ENCODE measurements around the gene LPP.
"Not testable (repeated sequence)": the region's sequence is repeated elsewhere in the genome, so short reads cannot be mapped to it uniquely, and the experiment has no call there.

The LPP gene

DNA sequence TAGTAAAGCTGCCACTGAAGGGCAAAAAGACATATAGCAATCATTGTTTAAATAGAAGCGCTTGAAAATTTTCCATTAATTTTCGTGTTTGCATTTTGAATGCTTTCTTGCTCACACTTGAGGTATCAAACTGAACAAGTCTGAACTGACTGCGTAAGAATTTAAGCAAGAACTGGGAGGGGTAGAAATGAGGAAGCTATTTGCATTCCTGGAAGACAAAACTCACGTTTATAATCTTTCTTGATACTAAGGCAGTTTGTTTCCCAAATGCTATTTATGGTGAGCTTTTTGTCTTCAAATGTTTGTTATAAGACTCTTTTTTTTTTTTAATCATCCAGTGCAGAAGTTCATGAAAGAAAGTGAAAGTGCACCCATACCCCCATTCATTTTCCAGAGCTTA, 518.0 kb downstream of the LPP start:
- DNase-seq, result no peak

DNA sequence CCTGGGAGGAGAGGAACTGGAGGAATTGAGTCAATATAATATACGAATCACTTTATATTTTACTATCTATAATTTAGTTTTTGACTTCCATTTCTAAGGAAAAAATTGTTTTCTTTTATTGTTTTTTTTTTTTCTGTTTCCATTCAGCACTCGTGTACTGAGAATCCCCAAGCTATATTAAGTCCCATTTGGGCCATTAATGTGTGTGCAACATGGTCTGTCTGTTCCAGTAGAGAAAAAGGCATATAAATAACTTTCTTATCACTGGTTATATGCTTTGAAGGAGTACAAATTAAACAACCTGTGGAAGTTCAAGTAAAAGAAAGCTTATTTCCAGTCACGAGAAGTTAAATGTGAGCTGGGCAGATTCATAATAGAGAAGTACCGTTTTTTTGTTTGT, 518.9 kb downstream of the LPP start:
- no peak for DNase-seq

DNA sequence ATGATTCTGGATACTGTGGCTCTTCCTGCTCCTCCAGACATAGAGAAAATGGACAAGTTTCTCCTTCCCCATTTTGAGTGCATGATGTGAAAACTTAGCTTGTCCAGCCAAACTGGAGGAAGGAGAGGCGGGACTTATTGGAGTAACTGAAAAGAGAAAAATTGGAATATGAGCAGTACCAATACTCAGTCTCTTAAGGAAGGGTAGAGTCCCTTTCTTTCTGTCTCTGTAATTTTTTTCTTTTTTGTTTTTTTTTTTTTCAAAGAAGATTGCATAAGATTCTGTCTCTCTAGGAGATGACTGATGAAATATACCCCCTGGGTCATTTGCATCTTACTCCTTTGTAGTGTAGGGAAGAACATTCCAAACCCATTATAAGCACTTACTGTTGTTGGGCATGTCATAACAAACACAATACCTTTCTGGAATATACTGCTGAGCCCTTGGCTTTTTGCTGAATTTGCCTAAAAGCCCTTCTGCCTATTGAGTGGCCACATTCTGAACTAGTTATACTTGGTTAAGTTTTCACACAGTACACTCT, 519.8 kb downstream of the LPP start:
- DNase-seq, result no peak

DNA sequence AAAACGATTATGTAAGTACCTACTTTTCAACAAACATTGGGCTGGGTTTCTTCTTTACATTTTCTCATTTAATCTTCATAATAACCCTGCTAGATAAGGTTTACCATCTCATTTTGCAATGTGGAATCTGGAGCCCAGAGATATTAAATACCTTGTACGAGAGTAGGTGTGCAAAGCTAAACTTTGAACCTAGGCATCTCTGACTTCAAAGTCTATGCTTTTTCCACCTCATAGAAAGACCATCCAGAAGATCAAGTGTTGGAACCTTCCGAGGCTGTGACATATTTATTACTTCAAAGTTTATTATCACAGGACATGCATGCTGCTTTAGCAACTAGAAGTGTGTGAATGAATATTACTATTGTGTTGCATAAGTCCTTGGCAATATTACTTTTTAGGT, 520.6 kb downstream of the LPP start:
- DNase-seq, result no peak

DNA sequence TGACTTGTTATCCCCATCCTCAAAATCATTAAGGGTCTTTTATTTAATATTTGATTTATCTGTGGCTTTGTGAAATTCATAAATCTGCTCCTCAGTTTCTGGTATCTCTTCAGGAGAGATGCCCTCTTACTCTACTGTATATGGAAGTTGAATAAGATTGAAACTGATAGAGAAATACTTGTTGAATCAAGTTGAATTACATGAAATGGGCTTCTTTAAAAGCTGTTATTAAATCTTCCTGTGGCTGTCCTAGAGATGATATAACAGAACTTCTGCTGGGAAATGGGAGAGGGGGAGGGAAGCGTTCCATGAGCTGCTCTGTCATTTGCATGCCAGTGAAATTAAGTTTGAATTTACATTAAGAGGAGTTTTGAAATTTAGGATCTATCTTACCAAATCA, 523.4 kb downstream of the LPP start:
- DNase-seq, result no peak

DNA sequence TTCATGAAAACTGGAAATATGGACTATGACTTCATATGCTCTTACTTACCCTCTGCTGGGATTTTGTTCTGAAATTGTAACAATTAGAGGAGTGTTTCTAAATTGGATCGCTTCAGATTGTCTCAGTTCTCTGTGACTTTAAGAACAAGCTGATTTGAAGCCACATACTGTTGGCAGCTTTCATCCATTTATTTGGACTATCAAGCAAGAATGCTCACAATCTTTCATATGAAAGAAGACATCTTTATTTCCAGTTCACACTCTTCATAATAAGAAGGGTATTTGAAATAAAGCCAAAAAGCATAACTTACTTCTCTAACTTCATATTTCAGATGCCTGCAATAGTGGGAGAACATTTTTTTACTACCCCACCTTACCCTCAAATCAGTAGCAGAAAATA, 526.2 kb downstream of the LPP start:
- DNase-seq, result no peak

DNA sequence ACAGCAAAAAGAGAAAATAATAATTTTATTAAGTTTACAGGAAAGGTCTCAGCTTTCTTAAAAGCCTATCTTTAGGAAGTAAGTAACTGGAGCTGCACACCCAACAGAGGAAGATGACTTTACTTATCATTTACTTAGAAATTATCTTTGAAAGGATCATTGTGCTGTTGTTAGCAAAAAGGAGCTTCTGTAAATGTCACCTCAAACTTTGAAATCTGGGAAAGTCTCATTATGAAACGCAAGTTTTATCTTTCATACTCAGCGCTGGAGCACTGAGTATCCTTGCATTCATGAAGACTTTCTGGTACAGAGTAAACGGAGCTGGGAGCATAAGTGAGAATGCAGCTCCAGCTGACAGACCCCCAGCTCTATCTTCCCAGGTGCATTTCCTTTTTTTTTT, 526.6 kb downstream of the LPP start:
- DNase-seq, result no peak

DNA sequence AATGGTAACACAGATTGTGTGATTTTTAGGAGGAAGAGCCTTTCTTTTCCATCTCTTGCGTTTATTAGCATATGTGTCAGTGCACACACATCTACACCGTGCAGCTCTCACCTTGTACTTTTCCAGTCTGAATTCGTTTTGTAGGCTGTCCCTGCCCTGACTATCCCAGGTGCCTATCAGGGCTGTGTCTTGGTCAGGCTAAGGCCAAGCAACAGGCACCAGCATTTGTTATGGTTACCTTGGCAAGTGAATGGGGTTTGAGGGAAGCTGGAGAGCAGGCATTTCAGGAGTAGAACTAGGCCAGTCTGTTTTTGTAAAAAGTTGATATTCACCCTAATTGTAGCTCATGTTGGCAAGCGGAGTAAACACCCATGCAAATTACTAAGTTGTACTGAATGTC, 528.4 kb downstream of the LPP start:
- DNase-seq, result no peak

DNA sequence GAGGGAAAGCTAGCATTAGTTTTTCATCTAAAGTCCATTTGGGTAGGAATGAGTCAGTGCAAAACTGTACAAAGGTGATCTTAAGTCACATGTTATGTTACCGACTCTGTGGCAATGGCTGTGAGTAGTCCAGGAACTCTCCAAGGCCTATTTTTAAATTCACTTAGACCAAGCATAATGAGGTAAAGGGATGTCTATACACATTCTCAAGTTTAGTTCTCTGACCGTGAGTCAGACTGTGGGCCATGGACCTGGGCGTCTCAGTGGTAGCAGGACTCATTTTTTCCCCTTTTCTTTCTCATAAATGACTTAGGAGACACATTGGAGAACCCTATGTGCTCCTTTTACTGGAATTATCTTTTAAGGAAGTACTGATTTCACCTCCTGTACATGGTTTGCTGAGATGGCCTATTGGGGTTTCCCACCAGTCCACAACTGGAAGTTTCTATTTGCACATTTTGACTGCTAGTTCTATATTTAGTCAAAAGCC, 529.1 kb downstream of the LPP start:
- no peak for DNase-seq

DNA sequence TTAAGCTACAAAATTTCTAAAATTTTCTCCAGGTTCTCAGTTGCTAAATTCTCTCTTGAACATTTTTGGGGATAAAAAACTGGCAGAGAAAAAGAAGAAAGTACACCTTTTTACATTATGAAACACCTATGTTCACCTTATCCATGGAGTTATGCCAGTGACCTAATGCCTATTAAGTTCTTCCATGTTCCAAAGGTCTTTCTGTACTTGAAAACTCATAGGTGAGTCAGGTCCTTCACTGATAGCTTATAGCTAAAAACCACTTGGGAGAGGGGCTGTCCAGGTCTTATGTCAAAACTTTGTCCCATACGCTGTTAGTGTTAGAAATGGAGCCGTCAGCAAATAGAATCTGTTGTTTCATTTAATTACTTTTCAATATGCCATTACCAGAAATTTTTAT, 530.3 kb downstream of the LPP start:
- no peak for DNase-seq

DNA sequence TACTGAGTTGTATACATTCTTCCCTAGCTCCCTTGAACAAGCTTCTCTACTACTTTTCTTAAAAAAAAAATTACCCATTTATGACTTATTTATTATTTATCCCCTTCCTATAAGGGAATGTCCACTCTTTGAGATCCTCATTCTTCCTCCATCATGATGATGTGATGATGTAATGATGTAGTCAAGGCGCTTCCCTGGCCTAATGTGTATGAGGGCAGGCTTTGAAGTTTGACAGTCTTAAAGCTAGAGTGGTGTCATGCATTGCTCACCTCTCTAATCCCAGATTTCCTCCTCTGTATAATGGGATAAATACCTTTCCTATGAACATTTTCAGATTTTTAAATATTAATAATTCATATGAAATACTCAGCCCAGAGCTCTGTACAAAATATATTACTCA, 531.8 kb downstream of the LPP start:
- no peak for DNase-seq

DNA sequence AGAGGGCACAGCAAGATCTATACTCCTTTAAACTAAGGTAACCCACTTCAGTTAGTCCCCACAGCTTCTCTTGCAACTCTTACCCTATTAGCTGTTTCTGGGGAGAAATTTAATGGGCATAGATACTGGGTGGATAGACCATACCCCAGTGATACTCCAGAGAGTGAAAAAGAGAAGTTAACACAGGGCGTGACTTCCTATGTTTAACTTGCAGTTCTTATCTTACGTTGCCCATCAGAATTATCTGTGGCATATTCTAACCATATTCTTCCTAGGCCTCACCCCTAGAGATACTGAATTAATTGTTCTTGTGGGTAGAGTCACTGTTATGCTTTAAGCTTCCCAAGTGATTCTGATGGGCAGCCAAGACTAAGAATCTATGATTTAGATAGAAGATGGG, 532.4 kb downstream of the LPP start:
- no peak for DNase-seq

DNA sequence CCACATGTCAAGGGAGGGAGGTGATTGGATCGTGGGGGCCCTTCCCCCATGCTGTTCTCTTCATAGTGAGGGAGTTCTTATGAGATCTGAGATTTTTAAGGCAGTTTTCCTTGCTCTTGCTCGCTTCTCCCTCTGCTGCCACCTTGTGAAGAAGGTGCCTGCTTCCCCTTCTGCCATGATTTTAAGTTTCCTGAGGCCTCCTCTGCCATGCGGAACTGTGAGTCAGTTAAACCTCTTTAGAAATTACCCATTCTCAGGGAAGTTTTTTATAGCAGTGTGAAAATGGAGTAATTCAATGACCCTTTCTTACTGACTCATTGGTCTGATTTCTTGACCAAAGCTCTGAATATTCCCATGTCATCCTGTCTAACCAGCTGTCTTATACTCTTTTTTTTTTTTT, 533.4 kb downstream of the LPP start:
- no peak for DNase-seq

DNA sequence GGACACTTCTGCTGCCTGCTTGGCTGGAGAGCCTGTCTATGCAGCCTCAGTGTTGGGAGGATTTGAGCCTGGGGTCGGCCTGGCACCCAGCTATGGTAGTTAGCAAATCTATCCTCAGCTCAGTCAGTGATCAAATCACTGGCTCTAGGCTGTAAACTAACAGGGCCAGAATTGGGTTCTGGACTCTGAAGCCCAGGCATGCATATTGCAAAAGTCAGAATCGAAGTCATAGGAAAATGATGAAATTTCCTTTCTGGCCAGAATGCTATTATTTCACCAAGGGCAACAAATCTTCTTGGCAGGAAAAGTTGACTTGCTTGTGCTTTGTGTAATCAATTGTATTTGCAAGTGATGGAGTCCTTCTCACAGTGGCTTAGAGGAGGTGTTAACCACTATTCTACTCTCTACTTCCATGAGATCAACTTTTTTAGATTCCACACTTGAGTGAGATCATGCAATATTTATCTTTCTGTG, 535.2 kb downstream of the LPP start:
- no peak for DNase-seq

DNA sequence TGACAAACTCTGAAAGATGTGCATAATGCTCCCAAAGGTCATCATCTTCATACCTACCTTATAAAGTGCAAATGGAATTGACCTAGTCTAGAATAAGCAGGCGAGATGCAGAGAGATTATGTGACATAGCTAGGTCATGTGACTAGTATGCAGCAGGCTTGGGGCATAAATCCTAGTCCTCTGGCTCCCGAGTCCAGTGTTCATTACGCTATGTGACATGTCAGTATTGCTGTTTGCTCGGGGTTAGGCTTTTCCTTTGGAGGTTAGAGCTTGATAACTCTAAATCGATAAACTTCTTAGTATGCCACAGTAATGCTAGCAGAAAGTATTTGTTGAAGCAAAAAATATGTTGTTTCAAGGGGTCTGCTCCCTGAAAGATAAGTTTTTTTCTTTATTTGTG, 536.1 kb downstream of the LPP start:
- no peak for DNase-seq

DNA sequence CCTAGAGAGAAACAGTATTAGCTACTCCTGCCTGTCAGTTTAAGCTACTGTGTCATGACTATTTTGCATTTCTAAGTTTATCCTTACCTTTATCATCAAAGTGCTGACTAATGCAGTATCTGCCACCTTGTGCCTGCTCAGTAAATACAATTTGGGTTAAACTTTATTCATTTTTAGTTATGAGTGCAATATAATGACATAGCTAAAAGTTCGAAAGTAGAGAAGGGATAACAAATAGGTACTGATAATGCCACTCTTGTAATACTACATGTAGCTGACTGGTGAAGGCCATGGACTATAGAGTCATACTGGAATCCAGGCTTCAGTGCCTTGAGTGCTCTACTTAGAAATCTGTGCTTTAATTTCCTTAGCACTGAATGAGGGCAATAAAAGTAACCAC, 537.0 kb downstream of the LPP start:
- no peak for DNase-seq

DNA sequence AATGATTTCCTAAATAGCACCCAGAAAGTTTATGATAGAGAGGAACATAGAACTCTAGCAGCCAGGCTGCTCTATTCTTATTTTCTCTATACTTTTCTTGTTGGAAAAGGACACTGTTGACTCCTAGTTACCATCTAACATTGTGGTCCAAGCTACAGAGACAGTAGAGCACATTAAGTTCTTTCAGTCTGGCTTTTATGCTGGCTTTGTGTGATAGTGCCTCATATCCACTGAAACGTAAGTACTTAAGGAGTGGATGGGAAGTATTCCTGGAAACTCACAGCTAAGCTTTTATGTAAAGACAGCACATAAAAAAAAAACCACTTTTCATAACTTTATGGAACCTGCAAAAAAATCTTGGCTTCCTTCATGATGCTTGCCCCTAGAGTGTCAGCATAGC, 537.7 kb downstream of the LPP start:
- DNase-seq, result no peak

DNA sequence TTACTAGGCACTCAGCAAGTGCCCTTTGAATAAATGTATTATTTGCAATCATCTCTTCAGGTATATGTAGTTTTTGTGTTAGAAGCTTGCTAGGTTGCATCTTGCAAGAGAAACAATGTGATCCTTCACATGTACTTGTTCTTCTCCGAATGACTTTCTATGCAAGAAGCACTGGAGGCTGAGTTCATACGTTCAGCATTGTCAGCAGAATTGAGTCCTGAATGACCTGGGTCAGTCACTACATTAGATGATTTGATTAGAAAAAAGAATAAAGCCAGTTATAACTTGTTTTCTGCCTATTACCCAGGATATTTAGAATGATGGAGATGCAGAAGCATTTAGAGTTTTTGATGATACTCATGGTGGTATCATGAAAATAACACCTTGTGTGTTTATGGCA, 538.7 kb downstream of the LPP start:
- no peak for DNase-seq

DNA sequence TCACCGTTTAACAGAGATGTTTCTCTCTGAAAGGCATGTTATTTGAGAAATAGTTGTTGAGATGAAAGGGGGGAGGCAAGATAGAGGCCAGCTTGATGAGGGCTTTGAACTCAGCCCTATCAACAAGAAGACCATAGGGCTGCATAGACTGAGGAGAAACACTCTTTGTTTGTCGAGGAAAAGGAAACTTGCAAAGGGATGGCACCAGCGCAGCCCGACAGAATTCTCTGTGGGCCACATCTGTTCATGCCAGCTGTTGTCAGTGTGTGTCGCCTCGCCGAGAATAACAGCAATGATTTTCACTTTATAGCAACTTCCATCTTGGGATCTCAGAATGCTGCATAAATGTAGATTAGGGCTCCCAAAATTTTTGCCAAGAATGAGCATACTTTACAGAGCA, 539.5 kb downstream of the LPP start:
- DNase-seq, result no peak

DNA sequence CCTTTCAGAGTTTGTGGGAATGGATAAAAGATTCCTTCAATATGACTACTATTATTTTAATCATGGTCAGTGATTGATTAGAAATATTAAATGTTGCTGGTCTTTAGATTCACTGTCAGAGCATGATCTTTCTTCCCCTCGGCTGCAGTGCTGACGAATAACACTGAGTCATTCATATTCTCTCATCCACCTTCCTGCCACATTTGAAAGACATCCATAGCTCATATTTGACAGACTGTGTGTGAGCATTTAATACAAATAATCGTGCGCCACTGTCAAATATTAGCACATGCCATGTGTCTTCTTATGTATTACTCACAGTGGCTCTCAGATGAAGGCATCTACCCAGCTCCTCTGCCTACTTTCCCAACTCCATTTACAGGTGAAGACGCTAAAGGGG, 541.3 kb downstream of the LPP start:
- DNase-seq, result no peak

DNA sequence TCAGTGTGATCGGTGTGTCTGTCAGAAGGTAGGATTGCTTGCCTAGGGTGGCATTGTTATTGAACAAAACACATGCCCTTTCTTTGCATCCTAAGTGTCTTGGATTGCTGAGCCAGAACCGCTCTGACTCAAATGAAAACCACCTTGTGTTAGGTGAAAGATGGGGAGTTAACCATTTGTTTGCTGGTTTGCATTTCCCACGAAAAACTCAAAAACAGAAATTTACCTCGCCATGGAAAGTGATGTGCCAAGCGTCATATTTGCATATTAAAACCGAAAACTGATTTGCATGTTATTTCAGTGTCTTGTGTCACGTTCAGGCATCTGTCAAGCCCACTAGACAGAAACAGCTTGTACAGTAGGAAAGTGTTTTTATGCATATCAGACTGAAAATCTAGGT, 543.2 kb downstream of the LPP start:
- DNase-seq, result no peak

DNA sequence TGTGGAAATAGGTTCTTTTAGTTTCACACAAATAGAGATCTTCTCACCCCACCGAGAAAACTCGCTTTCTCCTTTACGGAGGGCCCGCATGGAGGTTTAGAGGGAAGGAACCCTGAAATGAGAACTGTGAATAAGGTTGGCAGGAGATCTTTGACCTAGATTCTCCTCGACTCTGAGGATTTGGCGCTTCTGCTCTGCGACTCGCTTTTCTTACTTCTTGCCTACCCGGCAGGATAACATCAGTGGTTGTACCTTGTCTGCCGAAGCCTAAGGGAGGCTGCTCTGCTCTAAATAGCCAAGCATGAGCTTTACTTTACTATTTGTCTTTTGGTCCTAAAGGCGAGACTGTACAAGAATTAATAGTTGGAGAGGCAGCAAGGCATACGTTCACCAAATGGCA, 544.5 kb downstream of the LPP start:
- no peak for DNase-seq

DNA sequence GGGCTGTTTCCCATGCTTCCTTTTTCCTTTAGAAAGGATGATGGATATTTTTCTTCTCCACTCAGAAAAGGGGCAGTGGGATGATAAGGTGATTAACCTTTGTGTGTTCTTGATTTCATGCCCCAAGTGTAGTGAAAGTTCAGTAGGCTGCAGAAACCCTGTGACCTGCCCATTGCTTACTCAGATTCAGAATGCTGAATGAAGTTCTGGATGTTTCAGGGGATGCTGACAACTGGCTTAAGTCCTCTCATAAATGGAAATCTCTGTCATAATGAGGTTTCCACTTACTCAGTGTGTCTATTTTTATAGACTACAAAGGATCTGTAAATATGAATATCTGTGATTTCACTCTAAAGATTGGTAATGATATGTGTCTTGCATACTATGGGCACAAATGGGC, 546.5 kb downstream of the LPP start:
- DNase-seq, result no peak

DNA sequence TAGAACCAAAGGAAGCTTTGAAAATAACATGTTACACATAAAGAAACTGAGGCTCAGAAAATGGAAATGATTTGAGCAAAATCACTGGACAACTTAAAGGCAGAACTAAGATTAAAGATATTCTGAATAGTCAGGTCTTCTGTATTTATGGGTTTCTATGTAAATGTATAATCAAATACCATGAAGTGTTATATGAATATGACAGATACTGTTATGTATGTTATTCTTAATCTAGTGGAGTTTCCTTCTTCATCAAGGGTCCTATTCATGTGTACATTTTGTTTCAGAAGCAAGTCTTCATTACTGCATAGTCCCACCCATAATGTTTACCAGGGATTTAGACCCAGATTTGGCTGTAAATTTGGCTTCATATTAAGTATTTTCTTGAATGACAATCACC, 547.0 kb downstream of the LPP start:
- DNase-seq, result no peak

DNA sequence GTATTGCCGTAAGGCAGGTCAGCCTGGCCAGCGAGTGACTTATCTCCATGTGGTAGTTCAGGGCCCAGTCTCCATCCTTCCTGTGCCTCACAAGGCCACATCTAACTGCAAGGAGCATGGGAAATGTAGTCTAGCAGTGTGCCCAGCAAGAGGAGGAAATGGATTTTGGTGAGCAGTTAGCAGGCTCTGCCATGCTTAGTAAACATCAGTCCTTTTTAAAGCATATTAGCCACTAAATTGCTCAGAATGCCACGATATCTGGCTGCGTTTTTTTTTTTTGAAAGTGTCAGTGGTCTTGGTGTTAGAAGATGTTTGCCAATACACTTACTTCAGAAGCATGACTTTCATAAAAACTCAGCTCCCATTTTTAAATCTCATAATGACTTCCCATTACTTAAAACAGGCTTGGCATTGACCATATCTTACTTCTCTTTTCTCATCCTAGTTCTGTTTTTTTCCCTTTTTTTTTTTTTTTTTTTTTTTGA, 547.6 kb downstream of the LPP start:
- no peak for DNase-seq

DNA sequence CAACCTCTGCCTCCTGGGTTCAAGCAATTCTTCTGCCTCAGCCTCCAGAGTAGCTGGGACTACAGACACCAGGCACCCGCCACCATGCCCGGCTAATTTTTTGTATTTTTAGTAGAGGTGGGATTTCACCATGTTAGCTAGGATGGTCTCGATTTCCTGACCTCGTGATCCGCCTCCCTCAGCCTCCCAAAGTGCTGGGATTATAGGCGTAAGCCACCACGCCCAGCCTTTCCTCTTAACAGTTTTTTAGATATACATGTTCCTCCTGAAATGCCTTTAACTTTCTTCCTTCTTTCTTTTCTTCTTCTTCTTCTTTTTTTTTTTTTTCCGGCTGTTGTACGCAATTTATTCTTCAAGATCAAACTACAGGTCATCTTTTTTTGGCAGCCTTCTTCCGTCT, 548.1 kb downstream of the LPP start:
- not testable (repeated sequence) for DNase-seq
